K562 (cell line): ENCODE data around the gene CERS1. TPM values are rescaled to one million over a fixed set of nuclear protein-coding genes. Genes with fewer than 3 reads are reported as not detected.

Experiments
- E2F6 ChIP-seq, 2 experiments: IDR thresholded peaks; 2 replicates each; pipeline ENCODE4 v1.6.1; 2011; ENCODE audit warnings: borderline replicate concordance in 1 of 2, control low read depth in 1 of 2, low read depth in 1 of 2, low read length in 1 of 2, mild to moderate bottlenecking in 1 of 2, mixed read lengths in 1 of 2, moderate library complexity in 1 of 2; ENCODE audit not compliant: insufficient read depth in 1 of 2, insufficient read length in 1 of 2, poor library complexity in 1 of 2, severe bottlenecking in 1 of 2; ENCODE audit errors: extremely low read depth in 1 of 2
- GABPB1 ChIP-seq: sonication (generic); formaldehyde crosslinking; IDR thresholded peaks from 2 replicates; pipeline ENCODE4 v1.8.0; 2022; ENCODE audit warnings: mild to moderate bottlenecking, missing genetic modification reagents
- KDM5B ChIP-seq: fragments of 200-600 bp; sonication (generic); IDR thresholded peaks from 2 replicates; pipeline ENCODE4 v1.6.1; 2012; ENCODE audit warnings: low read depth, mild to moderate bottlenecking, moderate library complexity, low read length, control low read depth, inconsistent platforms; ENCODE audit not compliant: insufficient replicate concordance
- MAZ ChIP-seq, 2 experiments: fragments of 450-650 bp in 1 of 2; sonication (generic) in 1 of 2; formaldehyde crosslinking; IDR thresholded peaks in 1 of 2; conservative IDR thresholded peaks in 1 of 2; 2 replicates each; pipeline versions ENCODE4 v1.4.0 to v1.5.0; 2020; ENCODE audit warnings: mild to moderate bottlenecking in 1 of 2, missing genetic modification reagents in 1 of 2
- MED1 ChIP-seq: sonication (generic); formaldehyde crosslinking; IDR thresholded peaks from 2 replicates; pipeline ENCODE4 v1.8.1; 2023; ENCODE audit warnings: missing genetic modification reagents, borderline replicate concordance
- NCOR1 ChIP-seq: fragments of 450-650 bp; IDR thresholded peaks from 2 replicates; pipeline ENCODE4 v1.6.1; 2016; ENCODE audit warnings: mild to moderate bottlenecking, moderate library complexity
- NONO ChIP-seq, 2 experiments: fragments of 200-400 bp in 1 of 2; fragments of 450-650 bp in 1 of 2; formaldehyde crosslinking in 1 of 2; IDR thresholded peaks; 2 replicates each; pipeline ENCODE4 v1.6.1; 2017; ENCODE audit warnings: low read depth in 2 of 2, mild to moderate bottlenecking in 2 of 2, moderate library complexity in 2 of 2, low read length in 1 of 2
- RBFOX2 ChIP-seq: fragments of 200-400 bp; formaldehyde crosslinking; IDR thresholded peaks from 2 replicates; pipeline ENCODE4 v1.6.1; 2017; ENCODE audit warnings: low read depth, mild to moderate bottlenecking, low read length, moderate library complexity
- TAF7 ChIP-seq: fragments of 450-650 bp; IDR thresholded peaks from 2 replicates; pipeline ENCODE4 v1.6.1; 2016; ENCODE audit warnings: missing genetic modification characterization, missing compliant biosample characterization
- ZBTB2 ChIP-seq: fragments of 450-650 bp; IDR thresholded peaks from 2 replicates; pipeline ENCODE4 v1.6.1; 2016; ENCODE audit warnings: antibody characterized with exemption
- ZBTB40 ChIP-seq, 2 experiments: fragments of 450-650 bp in 1 of 2; sonication (generic) in 1 of 2; formaldehyde crosslinking in 1 of 2; IDR thresholded peaks; 2 replicates each; pipeline versions ENCODE4 v1.7.1 to v1.9.0; 2016 to 2022; ENCODE audit warnings: inconsistent platforms in 1 of 2, mild to moderate bottlenecking in 1 of 2, missing genetic modification reagents in 1 of 2
- ZNF134 ChIP-seq: fragments of 250-450 bp; sonication (Bioruptor Pico); conservative IDR thresholded peaks from 2 replicates; pipeline ENCODE4 v1.4.0; 2020
- polyA plus RNA-seq, 8 experiments: library from polyadenylated mRNA; depleted of rRNA in 4 of 8; stranded (reverse) in 5 of 8; unstranded in 3 of 8; fragments of >200 nt; fragmentation: Nextera tagmentation in 2 of 8; fragmentation: Illumina TruSeq in 1 of 8; extraction: Ambion mirVana in 2 of 8; extraction: Trizol in 1 of 8; gene quantifications; 2 replicates each; pipeline versions ENCODE4 v1.2.1 to v1.2.3, GENCODE V29; 2011 to 2014; ENCODE audit warnings: inconsistent platforms in 1 of 8, missing spikeins in 1 of 8
- total RNA-seq, 7 experiments: library from RNA; depleted of rRNA in 6 of 7; stranded (reverse); fragments of >200 nt in 6 of 7; fragmentation: Illumina TruSeq in 2 of 7; extraction: Trizol in 2 of 7; gene quantifications; 2 replicates each; pipeline versions ENCODE4 v1.2.1 to v1.2.3, GENCODE V29; 2011 to 2021; ENCODE audit warnings: low replicate concordance in 1 of 7

The CERS1 gene
- total and polyA plus RNA-seq, 9 of the 15 experiments (the other 6 are each of a cell fraction or from before 2014, with no cell fraction given) = 0.33 to 1.5 (median 0.86) TPM; not detected in 2

- 0 out of 2 replicates have a peak, but pooled peaks have one; percentile 33 for TF ChIP-seq ZBTB40 (IDR thresholded peaks at IDR 0.05)
- TF ChIP-seq ZBTB40 (CRISPR knock-in tag; IDR thresholded peaks at IDR 0.05) = no peak
- TF ChIP-seq NCOR1 = peak; percentile 33
- TF ChIP-seq NONO (IDR thresholded peaks at IDR 0.05; ENCODE audit: low read depth in 2 of 2, low read length in 1 of 2) = no peak; a peak in 1 of 4 replicates
- peak; percentile 35; the same call in 1 of the 2 replicates for TF ChIP-seq ZBTB2
- peak; percentile 51; the same call in 1 of the 2 replicates for TF ChIP-seq GABPB1 (CRISPR knock-in tag)
- TF ChIP-seq E2F6 (IDR thresholded peaks at IDR 0.05; ENCODE audit: borderline replicate concordance in 1 of 2, extremely low read depth in 1 of 2, insufficient read depth in 1 of 2, insufficient read length in 1 of 2, low read depth in 1 of 2, low read length in 1 of 2, poor library complexity in 1 of 2, severe bottlenecking in 1 of 2) = peak; percentile 60 to 92
- no peak for TF ChIP-seq ZNF134 (CRISPR knock-in tag)
- no peak for TF ChIP-seq TAF7 (tag)
- TF ChIP-seq KDM5B = no peak
- peak; percentile 13; the same call in 1 of the 2 replicates for TF ChIP-seq RBFOX2
- peak in 1 of 2 experiments; percentile 43; a peak in 2 of 4 replicates for TF ChIP-seq MAZ (CRISPR knock-in tag; conservative IDR thresholded peaks at IDR 0.05 in 1 of 2, IDR thresholded peaks at IDR 0.05 in 1 of 2)
- no peak; the same call in 1 of the 2 replicates for TF ChIP-seq MED1 (CRISPR knock-in tag)
Measured at GRCh38 chr19:18832306-18833140, 63.4 kb downstream of the CERS1 start (continued).
